Measurements from ENCODE around the gene OOSP3.
"Not testable (repeated sequence)": the region's sequence is repeated elsewhere in the genome, so short reads cannot be mapped to it uniquely, and the experiment has no call there.

OOSP3 gene, protein sequence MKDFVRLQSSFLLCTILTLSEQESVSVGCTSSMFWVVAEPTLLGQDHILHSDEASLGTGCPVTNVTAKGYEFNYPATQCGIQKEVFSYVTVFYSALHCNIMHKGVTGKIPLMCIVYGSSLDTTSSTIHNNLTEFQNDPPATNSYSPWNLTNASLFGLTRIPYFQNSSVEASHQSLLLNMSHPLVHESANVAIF

DNA sequence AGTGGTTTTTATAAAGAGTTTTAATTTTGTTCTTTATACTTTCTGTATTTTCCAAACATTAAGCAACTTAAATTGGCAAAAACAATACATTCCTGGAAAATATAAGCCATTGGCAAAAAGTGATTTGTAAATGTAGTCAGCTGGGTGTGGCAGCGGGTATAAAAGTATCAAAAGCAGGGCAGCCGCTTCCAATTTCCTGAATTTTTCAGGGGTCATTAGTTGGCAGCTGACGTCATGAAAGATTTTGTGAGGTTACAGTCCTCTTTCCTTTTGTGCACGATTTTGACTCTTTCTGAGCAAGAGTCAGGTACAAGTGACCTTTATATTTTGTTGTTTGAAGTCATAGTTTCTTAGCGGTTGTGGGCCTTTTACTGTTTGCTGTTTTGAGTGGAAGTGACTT is at the start of gene OOSP3:
TSS of gene OOSP3 (plus strand) at position 208 of the 400 bp plus-strand sequence. CDS start at position 235, 27 bp downstream.
- DNase-seq (ENCODE audit: low read depth in 2 of 2) = no peak

DNA sequence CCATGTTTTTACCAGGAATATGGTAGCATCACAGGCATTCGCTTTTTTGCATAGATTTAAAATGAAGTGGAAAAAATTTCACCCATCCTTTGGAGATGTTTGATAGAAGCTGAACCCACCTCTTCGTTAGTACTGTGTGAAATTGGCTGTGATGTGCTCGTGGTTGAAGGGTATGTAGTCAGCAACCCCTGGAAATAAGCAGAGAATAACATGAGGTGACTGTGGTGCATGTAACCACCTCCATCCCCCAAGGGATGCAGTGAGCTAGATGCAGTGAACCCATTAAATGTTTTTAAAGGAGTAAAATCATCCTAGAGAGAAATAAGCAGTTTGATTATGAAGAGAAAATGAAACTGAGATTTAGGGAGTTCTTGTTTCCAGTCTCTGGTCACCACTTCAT is 49.2 kb upstream of the OOSP3 start:
- no peak for DNase-seq (ENCODE audit: low read depth in 2 of 2)

DNA sequence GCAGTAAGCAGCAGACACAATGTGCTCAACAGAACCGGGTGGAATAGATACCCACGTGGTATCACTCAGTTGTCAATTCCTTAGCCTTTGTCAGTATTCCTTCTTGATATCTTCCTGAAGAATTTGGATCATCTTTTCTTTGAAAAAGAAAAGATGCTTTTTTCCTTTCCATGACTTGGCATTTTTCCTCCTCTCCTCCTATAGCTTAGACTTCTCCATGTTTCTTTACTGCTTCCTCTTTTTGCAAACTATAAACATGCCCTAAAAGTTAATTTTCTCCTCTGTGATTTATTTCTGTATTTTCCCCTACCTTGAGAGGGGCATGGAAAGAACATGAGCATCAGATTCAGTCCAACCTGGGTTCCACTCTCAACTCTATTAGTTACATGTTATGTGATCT is 45.0 kb upstream of the OOSP3 start:
- no peak for DNase-seq (ENCODE audit: low read depth in 2 of 2)

DNA sequence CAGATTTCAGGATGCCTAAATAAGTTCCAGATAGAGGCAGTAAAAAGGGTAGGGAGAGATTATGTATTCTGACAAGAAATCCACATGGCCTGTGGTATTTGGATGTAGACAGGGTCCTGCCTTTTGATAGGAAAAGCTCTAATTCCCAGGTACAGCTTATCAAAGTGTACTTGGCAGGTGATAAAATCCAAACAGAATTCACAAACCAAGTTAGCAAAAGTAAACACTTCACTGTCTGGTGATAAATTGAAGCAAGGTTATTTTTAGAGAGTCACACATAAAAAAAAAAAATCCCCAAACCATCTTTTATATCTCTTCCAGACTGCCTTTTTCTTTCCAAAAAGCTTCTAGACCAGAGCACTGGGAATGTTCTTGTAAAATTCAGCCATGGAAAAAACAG is 39.0 kb upstream of the OOSP3 start:
- no peak for DNase-seq (ENCODE audit: low read depth in 2 of 2)

DNA sequence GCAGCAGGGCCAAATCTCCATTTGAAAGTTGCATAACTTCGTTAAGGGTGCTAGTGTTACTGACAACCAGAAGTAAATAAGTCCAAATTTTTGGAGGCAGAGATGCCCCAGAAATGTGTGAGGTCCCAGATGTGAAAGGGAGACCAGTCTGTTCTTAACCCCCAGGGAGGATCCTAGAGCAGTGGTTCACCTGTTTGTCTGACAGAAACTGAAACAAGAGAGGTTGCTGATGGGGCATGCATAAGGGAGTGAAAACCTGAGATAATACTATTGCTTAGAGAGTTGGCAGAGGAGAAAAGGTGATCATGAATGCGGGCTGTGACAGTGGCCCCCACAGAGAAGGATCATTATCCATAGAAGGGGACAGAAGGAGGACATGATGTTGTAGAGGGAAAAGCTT is 37.1 kb upstream of the OOSP3 start:
- DNase-seq (ENCODE audit: low read depth in 2 of 2) = no peak

DNA sequence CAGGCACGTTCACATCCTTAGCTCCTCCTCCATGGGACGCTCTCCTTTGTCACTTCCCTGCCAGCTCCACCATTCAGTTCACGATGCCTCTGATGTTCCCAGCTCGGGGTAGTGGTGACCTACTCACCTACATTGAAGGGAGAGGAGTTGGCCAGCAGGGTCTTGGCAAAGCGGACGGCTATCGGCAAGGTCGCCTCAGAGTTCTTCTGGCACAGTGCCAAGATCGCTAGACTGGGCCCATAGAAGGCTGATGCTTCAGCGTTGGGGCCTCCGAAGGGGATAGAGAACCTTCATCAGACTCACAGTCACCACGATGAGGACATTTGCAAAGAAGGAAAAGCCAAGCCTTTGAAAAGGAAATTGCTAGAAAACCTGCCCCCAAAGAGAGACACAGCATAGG is 36.3 kb upstream of the OOSP3 start:
- DNase-seq (ENCODE audit: low read depth in 2 of 2) = no peak

DNA sequence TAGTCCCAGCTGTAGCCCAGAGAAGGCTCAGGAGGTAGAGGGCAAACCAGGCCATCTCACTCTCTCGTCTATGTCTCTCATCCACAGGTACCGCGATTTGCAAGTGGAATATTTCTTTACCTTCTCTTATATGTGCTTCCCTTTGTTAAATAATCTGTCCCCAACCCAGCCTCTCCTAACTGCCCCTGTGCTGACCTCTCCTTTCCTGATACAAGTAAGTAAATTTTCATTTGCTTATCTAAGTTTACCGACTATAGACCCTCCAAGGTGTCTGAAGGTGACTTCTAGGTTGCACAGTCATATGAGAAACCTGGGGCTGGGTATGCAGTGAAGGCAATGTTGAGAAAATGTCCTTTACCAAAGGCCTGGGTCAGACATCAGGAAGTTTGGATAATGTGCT is 33.2 kb upstream of the OOSP3 start, which contains the start of gene CBLIF:
TSS of gene CBLIF (minus strand) at position 101 of the 400 bp plus-strand sequence. CDS start at position 55, 46 bp downstream.
- no peak for DNase-seq (ENCODE audit: low read depth in 2 of 2)

DNA sequence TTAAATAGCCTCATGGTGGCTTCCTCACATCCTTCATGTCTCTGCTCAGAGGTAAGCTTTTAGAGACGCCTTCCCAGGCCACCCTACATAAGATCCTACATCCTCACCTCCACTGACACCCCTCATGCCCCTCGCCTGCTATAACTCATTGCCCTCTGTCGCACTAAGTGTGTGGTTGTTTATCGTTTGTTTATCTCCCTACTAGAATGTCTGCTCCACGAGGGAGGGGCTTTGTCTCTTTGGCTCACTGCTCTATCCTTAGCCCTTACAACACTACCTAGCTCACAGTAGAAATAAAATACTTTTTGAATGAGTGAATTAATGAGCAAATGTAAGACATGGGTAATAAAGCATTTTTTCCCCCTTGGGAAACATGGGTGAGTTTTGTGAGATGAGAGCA is 32.0 kb upstream of the OOSP3 start:
- no peak for DNase-seq (ENCODE audit: low read depth in 2 of 2)

DNA sequence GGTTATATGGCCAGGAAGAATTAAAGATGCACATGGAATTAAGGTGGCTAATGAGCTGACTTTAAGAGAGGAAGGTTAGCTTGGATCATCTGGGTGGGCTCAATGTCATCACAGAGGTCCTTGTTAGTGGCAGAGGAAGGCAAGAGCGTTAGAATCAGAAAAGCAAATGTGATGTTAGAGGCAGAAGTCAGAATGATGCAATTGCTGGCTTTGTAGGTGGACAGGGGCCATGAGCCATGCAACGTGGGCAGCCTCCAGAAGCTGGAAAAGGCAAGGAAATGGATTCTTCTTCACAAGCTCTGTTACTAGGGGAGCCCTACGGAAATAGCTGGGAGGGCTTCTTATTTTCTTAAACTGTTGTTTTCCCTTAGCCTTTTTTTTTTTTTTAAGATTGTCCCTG is 31.0 kb upstream of the OOSP3 start:
- no peak for DNase-seq (ENCODE audit: low read depth in 2 of 2)

DNA sequence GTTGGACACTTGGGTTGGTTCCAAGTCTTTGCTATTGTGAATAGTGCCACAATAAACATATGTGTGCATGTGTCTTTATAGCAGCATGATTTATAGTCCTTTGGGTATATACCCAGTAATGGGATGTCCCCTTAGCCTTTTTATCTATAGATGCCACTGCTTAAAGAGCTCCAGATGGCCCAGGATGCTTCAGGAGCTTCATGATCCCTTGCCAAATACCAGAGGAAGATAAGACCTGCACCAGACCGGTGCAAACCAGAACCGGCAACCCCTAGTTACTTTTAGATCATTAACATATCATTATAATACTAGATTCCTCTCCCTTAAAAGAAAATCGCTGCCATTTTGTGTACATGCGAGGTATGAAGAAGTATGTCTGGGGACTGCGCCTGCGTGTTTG is 30.1 kb upstream of the OOSP3 start:
- not testable (repeated sequence) for DNase-seq (ENCODE audit: low read depth in 2 of 2)

DNA sequence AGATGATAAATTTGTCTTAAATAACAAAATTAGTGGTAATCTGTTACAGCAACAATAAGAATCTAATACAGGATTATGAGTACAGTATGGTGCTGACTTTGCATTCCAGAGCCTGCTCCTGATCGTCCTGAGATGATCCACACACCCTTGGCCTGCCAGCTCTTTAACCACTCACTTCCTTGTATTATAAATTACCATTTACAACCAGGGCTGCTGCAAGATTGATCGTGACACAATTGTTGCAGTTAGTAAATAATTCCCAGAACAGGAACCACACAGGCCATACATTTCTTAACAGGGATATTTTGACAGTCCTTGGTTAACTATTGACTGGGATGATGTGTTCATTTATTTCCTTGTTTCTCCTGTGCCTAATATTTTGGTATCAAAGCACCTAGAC is 29.5 kb upstream of the OOSP3 start:
- no peak for DNase-seq (ENCODE audit: low read depth in 2 of 2)

DNA sequence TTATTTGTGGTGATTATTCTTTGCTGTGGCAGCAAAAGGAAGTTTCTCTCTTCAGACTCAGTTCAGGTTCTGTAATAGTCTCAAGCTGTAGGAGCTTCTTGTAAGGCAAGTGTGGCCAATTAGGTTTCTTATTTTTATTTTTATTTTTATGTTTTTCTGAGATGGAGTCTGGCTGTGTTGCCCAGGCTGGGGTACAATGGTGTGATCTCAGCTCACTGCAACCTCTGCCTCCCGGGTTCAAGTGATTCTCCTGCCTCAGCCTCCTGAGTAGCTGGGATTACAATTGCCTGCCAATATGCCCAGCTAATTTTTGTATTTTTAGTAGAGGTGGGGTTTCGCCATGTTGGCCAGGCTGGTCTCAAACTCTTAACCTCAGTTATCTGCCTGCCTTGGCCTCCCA is 29.0 kb upstream of the OOSP3 start:
- not testable (repeated sequence) for DNase-seq (ENCODE audit: low read depth in 2 of 2)

DNA sequence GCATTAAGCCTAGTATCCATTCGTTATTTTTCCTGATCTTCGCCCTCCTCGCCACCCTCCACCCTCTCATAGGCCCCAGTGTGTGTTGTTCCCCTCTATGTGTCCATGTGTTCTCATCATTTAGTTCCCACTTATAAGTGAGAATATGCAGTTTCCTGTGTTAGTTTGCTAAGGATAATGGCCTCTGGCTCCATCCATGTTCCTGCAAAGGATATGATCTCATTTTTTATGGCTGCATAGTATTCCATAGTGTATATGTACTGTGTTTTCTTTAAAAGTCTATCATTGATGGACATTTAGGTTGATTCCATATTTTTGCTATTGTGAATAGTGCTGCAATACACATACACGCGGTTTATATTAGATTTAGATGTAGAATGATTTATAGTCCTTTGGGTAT is 27.2 kb upstream of the OOSP3 start:
- DNase-seq (ENCODE audit: low read depth in 2 of 2) = not testable (repeated sequence)

DNA sequence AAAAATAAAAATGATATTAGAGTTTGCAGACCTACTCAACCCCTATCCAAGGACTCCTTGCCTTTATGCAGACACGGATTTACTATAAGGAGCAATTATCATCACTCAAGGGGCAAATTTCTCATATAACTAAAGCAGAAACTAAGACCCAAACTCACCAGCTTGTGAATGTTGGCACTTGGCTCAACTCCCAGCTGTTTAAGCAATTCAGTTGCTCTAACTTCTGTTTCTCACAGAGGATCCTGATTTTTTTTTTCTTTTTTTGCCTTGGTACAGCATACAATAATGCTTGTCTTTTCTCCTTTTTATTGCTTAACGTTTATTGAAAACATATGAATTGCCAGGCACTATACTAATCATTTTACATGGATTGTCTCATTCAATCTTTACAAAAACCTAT is 23.7 kb upstream of the OOSP3 start:
- no peak for DNase-seq (ENCODE audit: low read depth in 2 of 2)

DNA sequence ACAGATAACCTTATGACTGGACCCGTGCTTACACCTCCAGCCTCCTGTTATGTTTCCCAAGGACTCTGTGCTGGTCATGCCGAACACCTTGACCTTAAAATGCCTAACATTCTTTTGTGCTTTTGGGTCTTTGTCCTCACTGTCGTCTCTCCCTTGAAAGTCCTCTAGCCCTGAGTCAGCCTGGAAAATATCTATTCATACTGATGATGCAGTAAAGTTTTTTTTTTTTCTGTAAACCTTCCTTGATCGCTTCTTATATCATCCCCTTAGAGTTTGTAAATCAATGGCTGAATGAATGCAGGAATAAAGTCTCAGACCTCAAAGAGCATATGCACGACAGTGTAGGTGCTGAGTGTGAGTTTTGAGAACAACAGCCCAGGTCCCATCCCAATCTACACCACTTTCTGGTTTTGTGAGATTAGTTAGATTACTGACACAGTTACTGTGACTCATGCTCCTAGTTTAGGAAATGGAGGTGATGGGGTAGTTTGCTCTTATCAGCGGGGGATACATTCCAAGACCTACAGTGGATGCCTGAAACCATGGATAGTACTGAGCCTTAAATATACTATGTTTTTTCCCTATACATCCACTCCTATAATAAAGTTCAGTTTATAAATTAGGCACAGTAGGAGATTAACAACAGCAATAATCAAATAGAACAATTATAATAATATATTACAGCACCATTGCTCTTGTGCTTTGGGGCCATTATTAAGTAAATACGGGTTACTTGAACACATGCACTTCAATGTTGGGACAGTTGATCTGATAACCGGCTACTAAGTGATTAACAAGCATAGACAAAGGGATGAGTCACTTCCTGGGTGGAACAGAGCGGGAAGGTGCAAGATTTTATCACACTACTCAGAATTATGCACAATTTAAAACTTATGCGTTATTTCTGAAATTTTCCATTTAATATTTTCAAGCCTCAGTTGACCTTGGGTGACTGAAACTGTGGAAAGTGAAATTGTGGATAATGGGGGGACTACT is 20.8 kb upstream of the OOSP3 start:
- DNase-seq (ENCODE audit: low read depth in 2 of 2) = peak in 1 of 2 donors; percentile 7

DNA sequence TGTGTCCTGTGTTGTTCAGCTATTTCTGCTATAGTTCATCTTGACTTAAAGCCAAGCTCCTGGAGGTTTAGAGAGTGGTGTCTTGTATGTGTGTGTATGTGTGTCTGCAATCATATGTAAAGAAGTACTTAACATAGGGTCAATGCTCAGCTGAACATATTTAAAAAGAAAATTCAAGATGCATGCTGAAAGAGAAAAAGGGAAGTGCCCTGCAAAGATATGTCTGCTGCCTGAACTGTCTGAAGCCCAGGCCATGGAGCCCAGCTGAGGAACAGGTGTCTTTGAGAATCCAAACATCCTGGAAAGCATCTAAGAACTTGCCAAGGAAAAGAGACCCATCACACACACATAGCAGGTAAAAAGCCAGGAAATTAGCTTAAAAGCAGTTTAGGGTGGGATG is 18.9 kb upstream of the OOSP3 start:
- no peak for DNase-seq (ENCODE audit: low read depth in 2 of 2)

DNA sequence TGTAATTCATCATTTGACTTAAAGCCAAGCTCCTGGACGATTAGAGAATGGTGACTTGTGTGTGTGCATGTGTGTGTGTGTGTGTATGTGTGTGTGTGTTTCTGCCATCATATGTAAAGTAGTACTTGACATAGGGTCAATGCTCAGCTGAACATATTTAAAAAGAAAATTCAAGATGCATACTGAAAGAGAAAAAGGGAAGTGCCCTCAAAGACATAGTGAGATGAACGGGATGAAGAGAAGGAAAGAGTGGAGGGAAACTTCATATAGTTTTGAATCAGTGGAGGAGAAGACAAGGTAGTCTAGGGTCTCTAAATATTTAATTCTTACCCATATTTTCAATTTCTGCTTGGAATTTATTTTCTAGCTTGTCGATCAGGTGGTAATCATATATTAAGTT is 16.3 kb upstream of the OOSP3 start:
- no peak for DNase-seq (ENCODE audit: low read depth in 2 of 2)

DNA sequence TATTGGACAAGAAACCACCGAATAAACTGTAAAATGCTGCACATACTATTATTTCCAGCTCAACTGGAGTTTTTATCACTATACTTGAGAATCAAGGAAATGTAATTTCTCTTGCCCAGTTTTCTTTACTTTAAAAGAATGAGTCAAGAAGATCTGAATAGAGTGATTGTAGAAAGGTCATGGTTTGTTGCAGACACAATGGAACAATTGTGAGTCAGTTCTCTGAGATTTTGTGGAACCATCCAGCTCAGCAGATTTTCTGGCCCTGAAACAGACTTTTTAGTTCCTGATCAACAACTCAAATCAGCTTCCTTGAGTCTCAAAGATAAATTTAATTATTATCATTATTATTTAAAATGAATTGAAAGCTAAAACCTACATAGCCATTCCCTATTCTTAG is 13.6 kb upstream of the OOSP3 start:
- DNase-seq (ENCODE audit: low read depth in 2 of 2) = no peak

DNA sequence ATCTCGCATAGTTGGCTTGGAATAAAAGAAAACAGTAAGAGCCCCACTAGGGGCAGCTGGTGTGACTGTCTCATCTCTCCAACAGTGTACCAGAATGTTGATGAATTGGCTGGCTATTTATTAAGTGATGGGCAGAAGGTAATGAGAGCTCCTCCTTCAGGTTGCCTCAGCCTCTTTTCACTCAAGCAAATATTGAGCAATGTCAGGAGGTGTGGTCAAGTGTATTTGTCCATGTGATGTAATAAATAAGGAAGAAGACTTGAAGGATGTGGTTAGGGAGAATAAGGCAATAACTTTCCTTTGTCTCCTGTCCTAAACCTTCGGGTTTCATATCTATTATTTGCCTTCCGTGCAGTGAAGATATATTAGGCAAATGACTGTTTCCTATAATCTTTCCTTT is 12.2 kb upstream of the OOSP3 start, which contains the start of gene TCN1:
TSS of gene TCN1 (minus strand) at position 91 of the 400 bp plus-strand sequence. CDS start at position 74, 17 bp downstream.
- no peak for DNase-seq (ENCODE audit: low read depth in 2 of 2)

DNA sequence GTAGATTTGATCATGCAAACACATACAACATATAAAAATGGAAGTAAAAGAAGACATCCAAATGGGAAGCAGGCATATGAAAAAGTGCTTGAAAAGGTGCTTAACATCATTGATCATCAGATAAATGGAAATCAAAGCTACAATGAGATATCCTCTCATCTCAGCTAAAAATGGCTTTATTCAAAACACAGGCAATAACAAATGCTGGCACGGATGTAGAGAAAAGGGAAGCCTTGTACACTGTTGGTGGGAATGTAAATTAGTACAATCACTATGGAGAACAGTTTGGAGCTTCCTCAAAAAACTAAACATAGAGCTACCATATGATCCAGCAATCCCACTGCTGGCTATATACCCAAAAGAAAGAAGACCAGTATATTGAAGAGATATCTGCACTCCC is 11.7 kb upstream of the OOSP3 start:
- DNase-seq (ENCODE audit: low read depth in 2 of 2) = no peak

DNA sequence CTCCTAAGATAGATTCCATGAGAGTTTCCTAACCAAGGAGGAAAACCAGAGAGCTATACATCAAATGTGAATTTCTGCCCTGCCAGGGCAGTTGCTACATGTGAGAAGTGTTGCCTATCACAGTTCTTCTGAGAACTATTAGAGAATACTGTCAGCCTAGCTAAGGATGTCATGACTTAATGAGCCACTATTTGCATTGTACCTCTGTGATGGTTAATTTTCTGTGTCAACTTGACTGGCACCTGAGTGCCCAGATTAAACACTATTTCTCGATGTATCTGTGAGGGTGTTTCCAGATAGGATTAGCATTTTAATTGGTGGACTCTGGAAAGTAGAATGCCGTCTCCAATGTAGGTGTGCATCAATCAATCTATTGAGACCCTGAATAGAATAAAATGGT is 10.6 kb upstream of the OOSP3 start:
- DNase-seq (ENCODE audit: low read depth in 2 of 2) = no peak

DNA sequence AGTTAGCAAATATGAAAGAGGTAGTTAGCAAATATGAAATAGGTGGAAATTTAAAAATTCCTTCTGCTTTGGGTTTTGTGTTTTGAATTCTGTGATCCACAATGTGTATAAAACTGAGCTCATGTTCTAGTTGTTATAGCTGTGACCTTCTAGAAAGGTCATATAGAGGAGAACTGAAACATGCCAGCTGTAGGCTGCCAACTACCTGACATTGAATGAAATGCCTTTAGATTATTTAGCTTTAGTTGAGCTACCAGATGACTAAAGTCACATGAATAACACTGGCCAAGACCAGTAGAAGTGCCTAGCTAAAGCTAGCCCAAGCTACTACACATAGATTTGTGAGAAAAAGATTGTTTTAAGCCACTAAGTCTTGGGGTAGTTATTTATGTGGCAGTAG is 6.5 kb upstream of the OOSP3 start:
- no peak for DNase-seq (ENCODE audit: low read depth in 2 of 2)

Measured in activated CD8-positive, alpha-beta memory T cell treated with anti-CD3 and anti-CD28 coated beads for 4 hours (primary cell).